Measurements from ENCODE around the gene KCNK15.
"Not testable (repeated sequence)": the region's sequence is repeated elsewhere in the genome, so short reads cannot be mapped to it uniquely, and the experiment has no call there.

KCNK15 gene

DNA sequence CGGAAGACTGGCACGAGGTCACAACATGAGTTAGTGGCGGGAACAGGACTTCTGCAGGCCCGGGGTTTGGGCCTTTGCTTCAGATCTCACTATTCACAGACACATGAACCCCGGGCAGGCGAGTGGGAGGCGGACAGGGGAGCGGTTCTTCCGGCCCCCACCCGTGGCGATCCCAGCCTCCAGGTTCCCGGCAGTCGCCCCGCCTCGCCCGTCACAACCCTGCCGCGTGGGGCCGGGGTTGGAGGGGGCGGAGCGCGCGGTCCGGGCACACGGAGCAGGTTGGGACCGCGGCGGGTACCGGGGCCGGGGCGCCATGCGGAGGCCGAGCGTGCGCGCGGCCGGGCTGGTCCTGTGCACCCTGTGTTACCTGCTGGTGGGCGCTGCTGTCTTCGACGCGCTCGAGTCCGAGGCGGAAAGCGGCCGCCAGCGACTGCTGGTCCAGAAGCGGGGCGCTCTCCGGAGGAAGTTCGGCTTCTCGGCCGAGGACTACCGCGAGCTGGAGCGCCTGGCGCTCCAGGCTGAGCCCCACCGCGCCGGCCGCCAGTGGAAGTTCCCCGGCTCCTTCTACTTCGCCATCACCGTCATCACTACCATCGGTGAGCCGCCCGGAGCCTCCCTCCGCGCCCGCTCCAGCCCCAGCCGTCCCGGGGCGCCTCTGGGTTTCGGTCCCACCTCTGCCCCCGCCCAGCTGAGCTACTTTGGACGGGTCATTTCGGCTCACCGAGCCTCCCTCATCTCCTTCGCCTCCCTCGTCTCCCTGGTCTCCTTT lies at the start of gene KCNK15:
TSS of gene KCNK15 (plus strand) at position 268 of the 769 bp plus-strand sequence. CDS start at position 314, 46 bp downstream.
- Histone ChIP-seq H3K27ac (peak within 1 kb of the TSS; percentile 75 to 86), H3K4me3 (peak within 1 kb of the TSS; percentile 66 to 89), H3K27me3 (peaks cover 0 to 14% of the 10 kb centered on the region in 2 donors), H3K9me3 (no peaks in the 10 kb centered on the region), H3K36me3 (no peaks in the 10 kb centered on the region), H3K4me1 (peaks cover 0 to 71% (median 38%) of the 10 kb centered on the region in 4 donors)
- TF ChIP-seq, protein P1, sequence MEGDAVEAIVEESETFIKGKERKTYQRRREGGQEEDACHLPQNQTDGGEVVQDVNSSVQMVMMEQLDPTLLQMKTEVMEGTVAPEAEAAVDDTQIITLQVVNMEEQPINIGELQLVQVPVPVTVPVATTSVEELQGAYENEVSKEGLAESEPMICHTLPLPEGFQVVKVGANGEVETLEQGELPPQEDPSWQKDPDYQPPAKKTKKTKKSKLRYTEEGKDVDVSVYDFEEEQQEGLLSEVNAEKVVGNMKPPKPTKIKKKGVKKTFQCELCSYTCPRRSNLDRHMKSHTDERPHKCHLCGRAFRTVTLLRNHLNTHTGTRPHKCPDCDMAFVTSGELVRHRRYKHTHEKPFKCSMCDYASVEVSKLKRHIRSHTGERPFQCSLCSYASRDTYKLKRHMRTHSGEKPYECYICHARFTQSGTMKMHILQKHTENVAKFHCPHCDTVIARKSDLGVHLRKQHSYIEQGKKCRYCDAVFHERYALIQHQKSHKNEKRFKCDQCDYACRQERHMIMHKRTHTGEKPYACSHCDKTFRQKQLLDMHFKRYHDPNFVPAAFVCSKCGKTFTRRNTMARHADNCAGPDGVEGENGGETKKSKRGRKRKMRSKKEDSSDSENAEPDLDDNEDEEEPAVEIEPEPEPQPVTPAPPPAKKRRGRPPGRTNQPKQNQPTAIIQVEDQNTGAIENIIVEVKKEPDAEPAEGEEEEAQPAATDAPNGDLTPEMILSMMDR (IDR thresholded peaks at IDR 0.05), result no peak
- DNase-seq, result peak; percentile 64 to 87
- intact Hi-C loops (cut with DNase I; ENCODE audit: low total_unique reads), result loop anchor here (5.0 to 10.0 kb wide), 2 partner anchors 122 to 361 kb away; no protein-coding TSS in a partner anchor

DNA sequence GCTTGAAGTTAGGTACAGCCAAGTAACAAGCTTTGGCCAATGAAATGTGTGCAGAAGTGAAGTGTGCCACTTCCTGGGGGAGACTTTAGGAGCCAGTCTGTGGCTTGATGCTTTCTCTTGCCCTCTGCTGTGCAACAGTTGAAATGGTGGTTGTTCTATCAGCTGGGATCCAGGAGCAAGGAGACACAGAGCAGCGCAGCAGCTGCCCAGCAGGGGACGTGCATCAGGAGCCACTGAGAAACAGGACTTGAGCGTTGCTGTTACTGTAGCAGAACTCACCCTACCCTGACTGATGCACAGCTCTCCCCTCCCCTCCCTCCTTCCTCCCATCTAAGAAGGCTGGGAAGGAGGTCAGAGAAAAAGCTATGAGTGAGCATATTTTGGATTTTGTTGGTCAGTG lies 49.4 kb upstream of the KCNK15 start:
- H3K27me3 ChIP-seq, result no peaks in the 10 kb centered on the region
- no peaks in the 10 kb centered on the region for H3K9me3 ChIP-seq
- peak overlapping the region; percentile 83 to 93 for H3K27ac ChIP-seq
- DNase-seq, result peak in 1 of 2 donors; percentile 45
- H3K4me3 ChIP-seq, result no peak overlapping the region
- intact Hi-C loops (cut with DNase I; ENCODE audit: low total_unique reads), result no loop called here
- H3K36me3 ChIP-seq, result no peaks in the 10 kb centered on the region
- peaks cover 0 to 91% (median 51%) of the 10 kb centered on the region in 4 donors for H3K4me1 ChIP-seq
- TF ChIP-seq, protein P1 (IDR thresholded peaks at IDR 0.05), result no peak

DNA sequence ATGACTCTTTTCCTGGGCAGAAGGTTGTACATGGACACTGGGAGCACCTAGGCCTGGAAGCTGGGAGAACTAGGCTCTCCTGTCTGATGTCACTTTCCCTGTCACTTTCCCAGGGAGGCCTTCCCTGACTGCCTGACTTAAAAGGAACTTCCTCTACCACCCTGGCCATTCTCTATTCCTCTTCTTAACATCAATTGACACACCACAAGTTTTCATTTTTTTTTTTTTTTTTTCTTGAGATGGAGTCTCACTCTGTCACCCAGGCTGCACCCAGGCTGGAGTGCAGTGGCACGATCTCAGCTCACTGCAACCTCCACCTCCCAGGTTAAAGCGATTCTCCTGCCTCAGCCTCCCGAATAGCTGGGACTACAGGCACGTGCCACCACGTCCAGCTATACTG lies 48.6 kb upstream of the KCNK15 start:
- H3K9me3 ChIP-seq; H3K27me3 ChIP-seq; H3K4me3 ChIP-seq; intact Hi-C loops (cut with DNase I; ENCODE audit: low total_unique reads); H3K36me3 ChIP-seq: not testable (repeated sequence)
- H3K4me1 ChIP-seq, result peaks cover 0 to 91% (median 51%) of the 10 kb centered on the region in 4 donors
- peak in 1 of 2 donors; percentile 32 for DNase-seq
- peak overlapping the region; percentile 83 to 93 for H3K27ac ChIP-seq

DNA sequence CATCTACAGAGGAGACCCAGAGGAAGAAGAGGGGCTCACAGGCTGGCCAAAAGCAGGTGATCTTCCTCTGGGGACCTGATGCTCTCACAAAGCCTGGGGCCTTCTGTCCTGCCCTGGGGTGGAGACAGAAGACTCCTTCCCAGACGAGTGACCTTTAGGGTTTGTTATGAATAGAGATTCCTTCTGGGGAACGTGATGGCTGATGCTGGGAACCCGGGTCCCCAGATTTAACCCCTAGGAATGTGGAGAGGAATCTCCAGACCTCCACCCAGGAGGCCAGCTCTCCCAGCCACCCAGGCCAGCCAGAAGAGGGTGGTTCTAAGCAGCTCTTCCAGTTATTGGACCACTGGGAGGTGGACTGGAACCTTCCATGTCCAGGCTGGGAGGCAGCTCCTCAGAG lies 47.3 kb upstream of the KCNK15 start:
- intact Hi-C loops (cut with DNase I; ENCODE audit: low total_unique reads), result no loop called here
- H3K36me3 ChIP-seq, result no peaks in the 10 kb centered on the region
- H3K27me3 ChIP-seq, result no peaks in the 10 kb centered on the region
- H3K27ac ChIP-seq, result peak overlapping the region; percentile 83 to 93
- H3K9me3 ChIP-seq, result no peaks in the 10 kb centered on the region
- no peak overlapping the region for H3K4me3 ChIP-seq
- TF ChIP-seq, protein P1 (IDR thresholded peaks at IDR 0.05), result no peak
- DNase-seq, result peak in 1 of 2 donors; percentile 63
- H3K4me1 ChIP-seq, result peaks cover 0 to 93% (median 53%) of the 10 kb centered on the region in 4 donors

DNA sequence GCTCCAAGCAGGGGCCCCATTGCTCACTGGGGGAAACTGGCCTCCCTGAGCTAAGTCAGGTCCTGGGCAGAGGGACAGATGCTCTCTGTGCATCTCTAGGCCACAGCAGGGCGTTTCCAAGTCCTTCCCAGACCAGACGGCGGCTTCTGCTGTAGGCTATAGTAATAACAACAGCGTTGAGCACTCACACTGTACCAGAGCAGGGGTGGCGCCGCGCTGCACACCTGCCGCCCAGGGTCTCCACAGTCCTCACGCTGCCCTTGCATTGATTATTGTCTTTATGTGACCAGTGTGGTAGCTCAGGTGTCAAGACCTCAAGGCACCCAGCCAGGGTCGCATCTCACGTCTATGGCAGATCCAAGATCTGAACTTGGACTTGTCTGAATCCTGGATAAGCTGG lies 45.4 kb upstream of the KCNK15 start:
- peak overlapping the region; percentile 94 for H3K27ac ChIP-seq
- no peaks in the 10 kb centered on the region for H3K9me3 ChIP-seq
- TF ChIP-seq, protein P1 (IDR thresholded peaks at IDR 0.05), result no peak
- H3K4me3 ChIP-seq, result no peak overlapping the region
- peaks cover 0 to 93% (median 46%) of the 10 kb centered on the region in 4 donors for H3K4me1 ChIP-seq
- DNase-seq, result peak in 1 of 2 donors; percentile 61
- no peaks in the 10 kb centered on the region for H3K27me3 ChIP-seq
- intact Hi-C loops (cut with DNase I; ENCODE audit: low total_unique reads), result no loop called here
- H3K36me3 ChIP-seq, result no peaks in the 10 kb centered on the region

DNA sequence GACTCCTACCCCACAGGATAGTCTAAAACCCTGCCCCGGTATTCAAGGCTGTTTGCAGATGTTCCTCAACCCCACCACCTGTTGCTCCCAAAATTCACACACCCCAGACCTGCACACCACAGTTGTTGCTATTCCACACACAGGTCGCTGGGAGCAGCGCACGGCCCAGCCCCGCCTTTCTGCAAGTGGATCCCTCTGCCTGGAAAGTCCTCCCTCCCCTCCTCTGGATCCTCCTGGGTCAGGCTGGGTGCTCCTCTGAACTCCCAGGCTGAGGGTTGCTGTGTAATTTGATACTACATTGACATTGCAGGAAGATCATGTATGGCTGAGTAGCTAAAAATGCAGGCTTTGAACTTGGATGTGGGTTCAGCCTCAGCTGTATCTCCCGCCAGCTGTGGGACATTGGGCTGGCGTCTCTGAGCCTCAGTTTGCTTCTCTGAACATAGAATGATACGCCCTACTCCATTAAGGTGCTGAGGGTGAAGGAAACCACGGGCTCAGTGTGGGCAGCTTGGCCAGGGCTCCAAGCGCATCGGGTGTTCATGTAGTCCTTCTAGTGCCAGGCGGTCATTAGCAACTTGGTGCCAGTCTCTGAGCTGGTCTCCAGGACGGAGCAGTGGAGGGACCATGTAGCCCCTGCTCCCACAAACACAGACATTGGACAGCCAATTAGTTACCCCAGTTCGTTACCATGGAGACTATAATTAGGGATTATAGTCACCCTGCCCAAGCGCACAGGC lies 44.4 kb upstream of the KCNK15 start:
- TF ChIP-seq, protein P1 (IDR thresholded peaks at IDR 0.05), result no peak
- intact Hi-C loops (cut with DNase I; ENCODE audit: low total_unique reads), result no loop called here
- Histone ChIP-seq H3K27me3 (no peaks in the 10 kb centered on the region), H3K27ac (peak overlapping the region; percentile 94), H3K4me3 (no peak overlapping the region), H3K36me3 (no peaks in the 10 kb centered on the region), H3K4me1 (peaks cover 7 to 93% (median 48%) of the 10 kb centered on the region in 4 donors), H3K9me3 (no peaks in the 10 kb centered on the region)
- DNase-seq, result peak in 1 of 2 donors; percentile 65

Measured in tibial artery (tissue), 4 donors.